ENCODE data around the gene CX3CR1.

CX3CR1 gene

DNA sequence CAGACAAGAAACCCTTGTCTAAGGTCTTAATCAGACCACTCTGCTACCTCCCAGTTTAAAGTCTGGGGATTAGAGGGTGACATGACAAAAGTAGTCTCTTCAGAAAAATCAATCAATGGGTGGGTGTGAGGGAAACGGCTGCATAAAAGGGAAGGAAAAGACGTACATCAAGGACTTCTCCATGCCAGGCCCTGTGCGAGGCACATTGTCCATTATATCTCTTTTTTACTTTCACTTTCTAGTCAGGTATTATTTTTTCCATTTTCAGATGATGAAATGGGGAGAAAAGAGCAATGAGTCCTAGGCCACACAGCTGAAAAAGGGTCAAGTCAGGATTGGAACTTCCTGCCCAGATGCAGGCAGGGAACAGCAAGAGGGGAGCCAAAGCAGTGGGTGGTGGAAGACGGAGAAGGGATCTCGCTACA, 4.6 kb upstream of the CX3CR1 start:
- peak; percentile 14 to 61 for DNase-seq
- TF ChIP-seq GATA1 (IDR thresholded peaks at IDR 0.05; ENCODE audit: low read depth, low read length): no peak
- no peak for TF ChIP-seq POLR2A (IDR thresholded peaks at IDR 0.05; ENCODE audit: low read length)

DNA sequence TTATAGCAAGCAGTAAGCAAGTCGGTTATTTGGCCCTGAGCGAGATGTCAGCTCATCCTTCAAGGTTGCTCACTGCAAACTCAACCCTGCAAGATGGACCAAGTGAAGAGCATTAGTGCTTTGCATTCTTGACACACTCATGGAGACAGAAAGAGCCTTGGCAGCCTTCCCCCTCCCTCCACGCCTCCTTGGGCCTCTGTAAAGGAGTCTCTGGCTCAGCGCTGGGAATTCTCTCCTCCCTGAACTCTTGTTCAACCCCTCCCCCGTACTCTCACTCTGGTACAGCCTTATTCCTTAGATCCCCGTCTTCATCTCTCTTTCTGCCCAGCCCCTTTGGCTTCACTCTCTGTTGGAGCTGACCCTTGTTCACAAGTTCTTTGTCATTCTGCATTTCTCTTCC, 2.2 kb upstream of the CX3CR1 start:
- no peak for TF ChIP-seq POLR2A (IDR thresholded peaks at IDR 0.05; ENCODE audit: low read length)

DNA sequence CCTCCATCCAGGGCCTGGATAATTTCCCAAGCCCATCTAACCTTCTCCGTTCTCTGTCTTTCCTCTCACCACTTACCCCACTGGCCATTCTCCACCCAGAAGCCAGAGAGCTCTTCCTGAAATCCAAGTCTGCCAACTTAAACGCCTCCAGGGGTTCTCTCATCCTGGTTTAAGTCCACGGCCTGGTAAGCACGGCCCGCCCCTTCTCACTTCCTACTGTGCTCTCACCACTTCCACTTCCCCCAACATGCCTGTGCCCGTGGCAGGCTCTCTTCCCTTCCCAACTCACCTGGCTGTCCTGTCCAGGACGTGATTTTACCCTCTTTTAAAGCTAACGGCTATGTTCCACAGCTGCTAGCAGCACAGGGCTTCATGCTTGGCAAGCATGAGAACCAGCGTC, 1.7 kb upstream of the CX3CR1 start:
- DNase-seq: no peak
- TF ChIP-seq GATA1 (IDR thresholded peaks at IDR 0.05; ENCODE audit: low read depth, low read length): no peak

More for the DNA sequence above, 2.2 kb upstream of the CX3CR1 start:
- no peak for DNase-seq

DNA sequence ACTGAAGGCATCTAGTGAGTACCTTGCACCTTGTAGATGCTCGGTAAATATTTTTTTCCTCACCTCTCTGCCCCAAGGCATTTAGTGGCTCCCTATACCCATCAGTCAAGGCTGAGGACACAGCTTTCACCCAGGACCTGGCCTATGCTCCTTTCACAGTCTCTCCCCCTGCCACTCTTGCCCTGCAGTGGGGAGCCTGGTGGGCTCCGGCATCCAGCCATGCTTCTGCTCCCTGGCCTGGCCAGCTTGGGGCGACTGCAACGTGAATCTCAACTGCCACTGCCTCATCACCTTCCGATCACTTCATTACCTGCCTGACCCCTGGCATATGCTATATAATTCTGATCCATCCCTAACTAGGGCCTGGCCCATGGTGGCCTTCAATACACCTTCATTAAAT, 735 bp upstream of the CX3CR1 start:
- TF ChIP-seq POLR2A (IDR thresholded peaks at IDR 0.05; ENCODE audit: low read length) (no peak), GATA1 (IDR thresholded peaks at IDR 0.05; ENCODE audit: low read depth, low read length) (no peak)
- no peak for DNase-seq

DNA sequence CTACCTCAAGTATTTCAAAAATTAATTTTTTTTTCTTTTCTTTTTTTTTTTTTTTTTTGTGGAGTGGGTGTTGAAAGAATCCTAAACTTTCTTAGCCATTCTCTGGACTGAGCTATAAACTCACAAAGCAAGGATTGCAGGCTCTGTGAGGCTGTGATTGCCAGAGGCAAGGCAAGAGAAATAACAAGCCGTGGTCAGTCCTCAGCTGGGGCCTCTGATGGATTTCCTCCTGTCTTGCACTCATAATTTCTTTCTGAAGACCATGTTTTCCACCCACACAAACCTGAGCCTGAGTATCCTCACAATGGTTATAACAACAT, 1.3 kb downstream of the CX3CR1 start:
- DNase-seq: no peak

DNA sequence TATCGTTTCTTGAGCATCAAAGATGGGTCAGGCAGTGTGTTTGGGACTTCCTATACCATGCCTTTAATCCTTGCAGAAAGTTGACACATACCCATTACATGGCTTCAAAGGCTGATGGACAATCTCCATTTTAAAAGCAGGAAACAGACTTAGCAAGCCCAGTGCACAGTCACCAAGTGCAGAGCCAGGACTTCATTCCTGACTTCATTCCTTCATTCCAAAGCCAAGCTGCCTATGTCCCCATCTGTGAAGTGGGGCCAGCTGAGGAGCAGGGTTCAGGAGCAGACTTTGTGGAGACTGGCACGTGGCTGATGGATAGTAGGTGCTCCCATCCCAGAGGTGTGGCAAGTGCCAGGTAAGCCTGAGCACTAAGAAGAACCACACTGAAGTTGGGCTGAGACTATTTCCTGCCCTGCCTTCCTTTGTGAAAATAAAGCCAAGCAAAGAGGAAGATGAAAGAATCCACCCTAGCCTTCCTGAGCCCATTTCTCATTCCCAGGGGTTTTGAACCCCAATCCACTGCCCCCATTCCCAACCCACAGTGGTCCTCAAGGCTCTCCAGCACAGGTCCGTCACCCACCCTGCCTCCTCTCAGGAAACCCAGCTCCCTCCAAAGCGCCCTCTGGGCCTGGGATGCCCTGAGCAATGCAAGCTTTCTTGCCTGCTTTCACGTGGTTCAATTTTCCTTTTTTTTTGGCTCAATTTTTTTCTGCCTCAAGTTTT, 1.8 kb downstream of the CX3CR1 start:
- TF ChIP-seq POLR2A (IDR thresholded peaks at IDR 0.05; ENCODE audit: low read length) (no peak), GATA1 (IDR thresholded peaks at IDR 0.05; ENCODE audit: low read depth, low read length) (no peak)
- DNase-seq: no peak

More for the DNA sequence above, 1.3 kb downstream of the CX3CR1 start:
- no peak for TF ChIP-seq GATA1 (IDR thresholded peaks at IDR 0.05; ENCODE audit: low read depth, low read length)
- TF ChIP-seq POLR2A (IDR thresholded peaks at IDR 0.05; ENCODE audit: low read length): no peak

DNA sequence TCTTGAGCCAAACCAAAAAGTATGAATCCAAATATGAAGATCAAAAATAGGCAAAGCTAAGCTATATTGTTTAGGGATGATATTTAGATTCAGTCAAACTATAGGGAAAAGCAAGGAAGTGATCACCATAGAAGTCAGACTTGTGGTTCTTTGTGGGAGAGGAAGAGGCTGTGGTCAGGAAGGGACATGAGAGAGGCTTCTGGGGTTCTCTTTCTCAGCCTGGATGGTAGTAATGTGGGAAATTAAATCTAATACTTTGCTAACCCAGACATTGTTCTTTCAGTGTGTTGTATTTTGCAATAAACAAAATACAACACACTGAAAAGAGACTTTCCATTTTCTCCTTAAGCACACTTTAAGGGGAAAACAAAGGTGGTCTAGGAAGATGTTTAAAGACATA, 3.1 kb downstream of the CX3CR1 start:
- no peak for DNase-seq
- TF ChIP-seq GATA1 (IDR thresholded peaks at IDR 0.05; ENCODE audit: low read depth, low read length): no peak
- no peak for TF ChIP-seq POLR2A (IDR thresholded peaks at IDR 0.05; ENCODE audit: low read length)

DNA sequence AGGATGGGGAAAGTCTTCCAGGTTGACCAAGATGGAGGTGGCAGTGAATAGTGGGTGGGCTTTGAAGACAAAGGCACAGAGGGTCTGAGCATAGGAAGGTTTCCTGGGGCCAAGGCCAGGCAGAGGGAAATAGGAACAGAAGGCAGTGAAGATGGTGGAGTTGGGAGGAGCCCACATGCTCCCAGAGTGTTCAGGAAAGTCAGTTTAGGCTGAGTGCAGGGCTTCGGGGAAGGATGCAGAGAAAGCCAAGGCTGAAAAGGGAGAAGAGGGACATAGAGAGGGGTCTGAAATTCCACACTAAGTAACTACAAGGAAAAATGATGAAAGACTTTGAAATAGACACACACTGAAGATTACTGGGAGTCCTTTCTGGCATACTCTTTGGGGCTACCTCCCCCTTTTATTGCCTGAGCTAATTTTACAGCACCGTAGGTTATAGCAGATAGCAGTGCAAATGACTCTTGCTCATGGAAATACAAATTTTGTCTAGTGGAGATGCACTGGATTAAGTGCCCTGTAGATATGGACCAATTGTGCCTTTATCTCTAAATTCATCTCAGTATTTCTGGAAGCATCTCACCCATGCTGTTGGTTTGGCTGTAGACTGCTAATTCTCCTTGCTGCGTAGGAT, 3.8 kb downstream of the CX3CR1 start:
- no peak for TF ChIP-seq GATA1 (IDR thresholded peaks at IDR 0.05; ENCODE audit: low read depth, low read length)
- TF ChIP-seq POLR2A (IDR thresholded peaks at IDR 0.05; ENCODE audit: low read length): no peak
- DNase-seq: no peak

DNA sequence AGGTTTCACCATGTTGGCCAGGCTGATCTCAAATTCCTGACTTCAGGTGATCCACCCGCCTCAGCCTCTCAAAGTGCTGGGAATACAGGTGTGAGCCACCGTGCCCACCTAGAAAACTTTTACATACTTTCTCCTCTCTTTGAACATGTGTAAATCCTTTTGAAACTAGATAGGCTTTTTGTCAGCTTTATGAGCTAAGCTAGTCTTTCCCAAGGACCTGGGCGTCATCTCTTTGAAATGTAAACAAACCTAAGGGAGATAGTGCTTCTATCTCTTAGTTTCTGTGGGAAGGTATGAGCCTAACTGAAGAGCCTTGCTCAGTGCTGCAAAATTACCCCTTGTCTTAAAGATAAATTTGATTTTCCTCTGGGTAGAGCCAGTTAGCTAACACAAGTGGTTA, 4.8 kb downstream of the CX3CR1 start:
- TF ChIP-seq GATA1 (IDR thresholded peaks at IDR 0.05; ENCODE audit: low read depth, low read length): no peak
- no peak for DNase-seq

DNA sequence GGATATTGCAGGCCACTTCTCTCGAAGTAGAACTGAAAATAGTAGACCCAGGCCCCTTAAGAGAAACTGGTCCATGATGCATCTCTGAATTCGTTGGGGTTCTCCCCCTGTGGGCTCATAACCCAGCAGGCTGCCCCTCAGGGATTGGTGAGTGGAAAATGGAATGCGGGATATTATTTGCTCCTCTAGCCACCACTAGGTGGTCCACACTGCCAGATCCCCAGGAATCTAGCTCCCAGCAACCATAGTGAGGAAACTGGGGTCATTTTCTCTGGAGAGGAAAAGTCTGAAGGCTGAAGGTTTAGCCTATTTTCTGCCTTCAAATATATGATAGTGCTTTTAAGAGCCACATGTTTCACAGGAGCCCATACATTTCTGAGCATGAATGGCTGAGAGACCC, 6.7 kb downstream of the CX3CR1 start:
- TF ChIP-seq POLR2A (IDR thresholded peaks at IDR 0.05; ENCODE audit: low read length) (no peak), GATA1 (IDR thresholded peaks at IDR 0.05; ENCODE audit: low read depth, low read length) (no peak)

DNA sequence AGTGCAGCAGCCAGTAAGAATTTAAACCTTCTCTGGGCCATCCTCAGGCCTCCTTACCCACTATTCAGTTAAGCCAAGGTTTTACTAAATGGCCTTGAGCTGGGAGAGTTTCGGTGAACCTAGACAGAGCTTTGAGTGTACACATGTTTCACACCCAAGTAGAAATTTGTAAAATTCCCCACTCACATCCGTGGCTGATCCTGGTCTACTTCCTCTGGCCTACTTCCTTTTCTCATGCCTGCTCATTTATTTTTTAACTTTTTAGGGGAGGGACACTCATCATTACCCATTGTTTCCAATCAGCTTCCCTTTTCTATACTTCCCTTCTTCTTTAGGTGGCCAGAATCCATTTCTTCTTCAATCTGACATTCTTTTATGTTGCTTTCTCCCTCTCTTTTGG, 7.6 kb downstream of the CX3CR1 start:
- DNase-seq: no peak
- no peak for TF ChIP-seq POLR2A (IDR thresholded peaks at IDR 0.05; ENCODE audit: low read length)
- TF ChIP-seq GATA1 (IDR thresholded peaks at IDR 0.05; ENCODE audit: low read depth, low read length): no peak

More for the DNA sequence above, 6.7 kb downstream of the CX3CR1 start:
- no peak for DNase-seq

DNA sequence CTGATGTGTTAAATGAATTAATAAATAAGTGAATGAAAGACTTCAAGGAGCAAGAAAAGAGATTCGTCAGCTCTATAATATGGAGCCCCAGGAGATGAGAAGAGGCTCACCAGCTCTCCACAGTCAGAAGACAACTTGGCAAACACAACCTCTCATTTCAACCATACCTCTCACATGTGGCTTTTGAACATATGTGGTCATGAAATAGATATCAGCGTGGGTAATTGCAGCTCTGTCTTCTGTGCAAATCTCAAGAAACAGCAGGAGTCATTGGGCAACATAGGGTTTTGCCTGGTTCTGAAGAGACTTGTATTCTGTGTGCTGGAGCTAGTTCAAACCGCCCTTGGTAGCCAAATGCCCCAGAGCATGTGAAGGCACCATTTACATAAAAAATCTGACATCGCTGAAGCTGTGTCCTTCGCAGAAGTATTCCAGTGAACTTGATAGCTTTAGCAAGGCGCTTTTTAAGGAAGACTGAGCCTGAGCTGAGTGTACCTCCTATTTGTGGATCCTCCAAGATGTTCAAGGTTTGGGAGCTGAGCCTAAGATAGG, 8.4 kb downstream of the CX3CR1 start:
- DNase-seq: no peak
- TF ChIP-seq POLR2A (IDR thresholded peaks at IDR 0.05; ENCODE audit: low read length): no peak

DNA sequence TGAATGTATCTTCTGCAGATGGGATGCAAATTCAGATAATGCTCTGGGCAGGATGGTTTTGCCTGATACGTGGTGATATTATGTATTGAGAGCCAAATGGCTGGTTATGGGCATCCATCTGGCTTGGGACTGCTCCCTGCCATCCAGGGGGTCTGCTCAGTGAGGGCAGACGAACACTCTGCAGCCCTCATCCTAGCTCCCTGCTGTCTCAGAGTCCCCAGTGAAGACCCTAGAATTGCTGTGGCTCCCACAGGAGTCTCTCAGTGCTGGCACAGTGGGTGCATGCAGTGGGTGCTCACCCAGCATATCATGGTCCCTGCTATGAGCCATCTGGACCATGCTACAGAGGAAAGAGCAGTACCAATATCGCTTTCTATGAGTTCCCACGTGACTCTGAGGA, 10.3 kb downstream of the CX3CR1 start:
- no peak for DNase-seq
- TF ChIP-seq GATA1 (IDR thresholded peaks at IDR 0.05; ENCODE audit: low read depth, low read length) (no peak), POLR2A (IDR thresholded peaks at IDR 0.05; ENCODE audit: low read length) (no peak)

DNA sequence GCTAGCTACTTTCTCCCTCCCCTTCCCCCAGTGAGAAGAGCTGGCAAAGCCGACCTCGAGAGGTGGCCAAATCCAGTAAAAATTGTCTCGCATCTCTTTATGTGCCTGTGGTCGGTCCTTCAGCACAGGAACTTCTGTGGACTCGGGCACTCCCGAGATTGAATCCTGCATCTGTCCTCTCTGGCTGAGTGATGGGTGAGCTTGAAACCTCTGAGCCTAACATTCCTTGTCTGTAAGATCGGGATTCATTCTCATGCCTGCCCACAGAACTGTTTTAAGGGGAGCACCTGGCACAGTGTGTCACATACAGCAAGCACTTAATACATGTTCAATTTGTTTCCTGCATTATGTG, 11.3 kb downstream of the CX3CR1 start:
- no peak for DNase-seq
- TF ChIP-seq GATA1 (IDR thresholded peaks at IDR 0.05; ENCODE audit: low read depth, low read length): no peak
- TF ChIP-seq POLR2A (IDR thresholded peaks at IDR 0.05; ENCODE audit: low read length): no peak
